GM19372 (cell line): Measurements from ENCODE around the gene FAF1.

Source experiments
- ATAC-seq: cut with Tn5 transposase; IDR thresholded peaks from one replicate; pipeline ENCODE4 v1.9.1; 2021; ENCODE audit warnings: mild to moderate bottlenecking, low read depth, moderate library complexity; ENCODE audit not compliant: unreplicated experiment

The FAF1 gene

DNA sequence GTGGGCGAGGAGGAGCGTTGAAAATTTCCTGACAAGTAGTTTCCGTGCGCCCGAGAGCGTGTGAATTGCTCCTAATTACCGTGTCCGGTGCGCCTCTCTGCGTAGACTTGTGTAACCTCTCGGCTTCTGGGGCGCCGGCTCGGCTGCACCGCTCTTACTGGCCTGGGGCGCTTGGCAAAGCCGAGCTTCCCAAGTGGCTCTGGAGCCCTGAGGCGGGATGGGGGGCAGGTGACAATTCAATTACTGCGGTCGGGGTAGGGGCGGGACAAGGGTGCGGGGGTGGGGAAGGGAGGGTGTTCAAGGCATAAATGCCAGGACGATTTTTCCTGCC, 536.4 kb downstream of the FAF1 start:
- ATAC-seq = no peak

DNA sequence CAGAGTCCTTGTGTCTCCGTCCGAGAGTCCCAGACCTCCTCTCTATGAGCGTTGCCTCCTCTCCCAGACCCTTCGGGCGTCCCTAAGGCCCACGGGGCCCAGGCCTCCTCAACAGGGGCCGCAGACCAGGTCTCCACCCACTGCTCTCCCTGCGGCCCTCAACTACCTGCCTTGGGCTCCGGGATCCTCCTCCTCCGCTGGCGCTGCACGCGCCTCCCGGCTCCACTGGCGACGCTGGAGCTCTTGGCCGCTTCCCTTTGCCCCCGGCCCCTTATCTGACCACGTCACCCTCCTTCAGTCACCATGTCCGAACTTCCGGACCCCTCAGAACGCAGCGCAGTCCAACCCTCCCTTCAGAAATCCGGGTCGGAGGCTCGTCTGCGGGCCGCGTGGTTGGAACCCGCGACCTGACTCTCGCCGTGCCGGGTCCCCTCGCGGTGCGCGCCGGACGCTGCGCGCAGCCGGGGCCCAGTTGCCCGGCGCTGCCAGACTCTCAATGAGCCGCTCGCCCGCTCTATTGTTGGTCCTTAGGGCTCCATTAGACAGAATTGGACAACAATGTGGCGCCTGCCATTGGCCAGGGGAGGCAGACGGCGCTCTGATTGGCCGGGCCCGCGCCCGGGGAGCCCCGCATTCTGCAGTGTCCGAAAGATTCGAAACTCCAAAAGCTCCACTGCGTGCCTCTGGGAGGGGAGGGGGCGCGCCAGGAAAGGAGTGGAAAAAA, 537.0 kb downstream of the FAF1 start, which contains the start of gene DMRTA2:
Gene DMRTA2 (minus strand): TSS at position 498 of the 724 bp plus-strand sequence. CDS start 1,907 bp downstream, outside the sequence.
- ATAC-seq = no peak

DNA sequence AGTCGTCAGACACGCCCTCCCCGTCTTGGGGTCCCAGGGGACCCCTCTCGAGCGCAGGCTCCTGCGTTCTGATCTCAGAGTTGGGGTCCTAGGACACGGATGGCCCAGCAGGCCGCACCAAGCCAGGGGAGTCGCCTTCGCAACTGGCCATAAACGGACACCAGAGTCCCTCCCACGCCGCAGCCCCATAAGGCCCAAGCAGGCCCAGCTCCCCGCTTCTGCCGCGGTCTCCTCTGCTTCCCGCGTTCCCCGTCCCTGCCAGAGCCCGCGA, 537.5 kb downstream of the FAF1 start:
- ATAC-seq = no peak

DNA sequence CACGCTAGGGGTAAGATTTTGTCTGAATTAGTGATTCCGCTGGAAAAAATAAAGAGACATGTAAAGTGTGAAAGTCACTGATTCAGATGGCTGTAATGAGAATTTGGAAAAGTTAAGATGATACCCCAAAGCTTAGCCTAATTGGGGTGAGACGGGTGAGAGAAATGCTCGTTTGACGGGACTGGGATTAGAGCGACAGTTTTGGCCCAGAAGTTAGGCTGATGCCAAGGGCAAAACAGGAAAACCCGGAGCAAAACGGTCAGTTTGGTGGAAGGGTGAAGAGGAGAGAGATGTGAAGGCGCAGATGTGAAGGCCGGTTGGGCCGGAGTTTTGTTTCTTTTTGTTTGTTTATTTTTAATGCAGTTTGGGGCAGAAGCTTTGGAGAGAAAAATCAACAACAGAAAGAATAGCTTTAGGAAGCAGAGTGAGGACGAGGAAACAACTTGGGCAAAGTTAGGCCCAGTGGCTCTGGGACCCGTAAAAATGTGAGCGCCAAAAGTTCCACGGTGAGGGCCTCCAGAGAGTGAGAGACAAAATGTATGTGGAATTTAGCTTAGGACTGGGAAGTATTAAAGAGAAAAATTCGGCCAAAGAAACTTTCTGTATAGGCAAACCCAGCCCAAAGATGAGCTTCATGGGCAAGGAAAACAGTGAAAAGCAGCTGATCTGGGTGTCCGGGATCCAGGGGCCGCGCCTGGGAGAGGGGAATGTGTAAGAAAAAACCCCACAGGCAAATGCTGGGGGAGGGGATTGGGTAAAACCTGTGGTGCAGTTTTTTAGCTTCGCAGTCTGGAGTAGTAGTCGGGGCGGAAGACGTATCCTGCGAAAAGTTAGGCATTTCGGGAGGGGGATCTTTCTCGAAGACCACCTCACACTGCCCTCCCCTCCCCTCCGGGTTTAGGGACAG, 538.0 kb downstream of the FAF1 start:
- no peak for ATAC-seq

DNA sequence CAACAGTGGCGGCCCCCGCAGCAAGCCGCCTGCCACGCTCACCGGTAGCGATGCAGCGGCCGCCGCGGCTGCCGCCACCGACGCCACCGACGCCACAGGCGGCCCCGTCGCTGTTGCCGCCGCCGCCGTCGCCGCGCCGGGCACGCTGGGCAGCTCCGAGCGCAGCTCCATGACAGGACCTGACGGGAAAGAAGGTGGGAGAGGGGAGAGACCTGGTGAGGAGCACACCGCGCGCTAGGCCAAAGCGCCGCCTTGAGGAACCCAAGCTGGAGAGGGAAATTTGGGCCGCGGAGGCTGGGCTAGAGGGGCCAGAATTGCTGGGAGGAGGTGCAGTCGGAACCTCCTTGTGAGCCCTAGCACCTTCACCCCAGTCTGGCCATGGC, 538.7 kb downstream of the FAF1 start:
- no peak for ATAC-seq

DNA sequence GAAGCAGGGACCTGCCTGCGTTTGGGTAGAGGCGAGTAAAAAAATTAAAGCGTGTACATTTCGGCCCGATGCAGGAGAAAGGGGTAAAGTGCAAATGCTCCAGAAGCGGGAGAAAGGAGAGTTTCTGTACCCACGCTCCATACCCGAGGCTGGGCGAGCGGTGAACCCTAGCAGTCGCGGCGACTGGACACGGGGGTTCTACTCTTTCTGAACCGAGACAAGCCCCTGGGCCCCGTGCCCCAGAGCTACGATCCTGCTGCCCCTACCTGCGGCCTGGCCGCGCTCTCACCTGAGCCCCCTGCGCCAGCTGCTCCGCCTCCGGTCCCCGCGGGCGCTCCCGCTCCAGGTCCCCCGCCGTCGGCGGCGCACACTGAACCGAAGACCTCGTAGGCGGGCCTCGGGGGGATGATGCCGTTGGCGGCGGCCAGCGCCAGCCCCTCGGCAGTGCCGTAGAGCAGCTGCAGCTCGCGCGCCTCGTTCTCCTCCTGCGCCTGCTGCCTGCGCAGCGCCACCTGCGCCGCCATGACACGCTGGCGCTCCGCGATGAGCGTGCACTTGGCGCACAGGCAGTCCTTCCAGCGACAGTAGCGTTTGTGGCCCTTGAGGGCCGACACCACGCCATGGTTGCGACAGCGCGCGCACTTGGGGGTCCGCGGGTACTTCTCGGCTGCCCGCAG, 539.2 kb downstream of the FAF1 start:
- ATAC-seq = no peak

DNA sequence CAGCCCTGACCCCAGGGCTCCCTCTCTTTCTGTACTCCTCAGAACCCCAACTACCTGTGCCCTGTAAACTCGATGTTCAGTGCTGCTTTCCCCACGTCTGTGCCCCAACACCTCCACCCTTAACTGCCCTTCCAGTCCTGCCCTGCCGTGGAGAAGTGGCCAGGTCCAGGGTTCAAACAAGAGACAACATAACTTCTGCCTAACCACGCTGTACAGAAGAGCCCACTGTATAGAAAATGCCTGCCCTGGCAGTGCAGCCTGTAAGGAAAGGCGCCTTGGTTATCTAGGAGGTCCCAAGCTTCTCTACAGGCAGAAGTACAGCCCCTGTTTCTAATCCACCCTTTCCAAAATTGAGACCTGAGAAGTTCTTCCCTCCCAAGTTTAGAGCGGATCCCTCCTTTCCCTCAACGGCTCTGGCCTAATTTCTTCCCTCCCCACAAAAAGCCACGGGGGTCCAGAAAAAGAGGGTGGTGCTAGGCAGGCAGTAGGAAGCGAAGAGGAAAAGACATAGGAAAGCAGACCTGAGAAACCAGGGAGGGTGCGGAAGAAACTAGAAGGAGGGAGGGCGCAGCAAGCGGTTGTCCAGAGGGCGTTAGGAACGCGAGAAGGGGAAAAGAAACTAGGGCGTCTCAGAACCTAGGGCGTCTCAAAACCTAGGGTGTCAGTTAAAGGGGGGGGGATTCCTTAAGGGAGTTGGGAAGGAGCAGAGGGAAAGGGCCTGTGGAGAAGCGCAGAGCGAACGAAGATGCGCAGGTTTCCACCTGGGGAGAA, 540.0 kb downstream of the FAF1 start:
- ATAC-seq = no peak

DNA sequence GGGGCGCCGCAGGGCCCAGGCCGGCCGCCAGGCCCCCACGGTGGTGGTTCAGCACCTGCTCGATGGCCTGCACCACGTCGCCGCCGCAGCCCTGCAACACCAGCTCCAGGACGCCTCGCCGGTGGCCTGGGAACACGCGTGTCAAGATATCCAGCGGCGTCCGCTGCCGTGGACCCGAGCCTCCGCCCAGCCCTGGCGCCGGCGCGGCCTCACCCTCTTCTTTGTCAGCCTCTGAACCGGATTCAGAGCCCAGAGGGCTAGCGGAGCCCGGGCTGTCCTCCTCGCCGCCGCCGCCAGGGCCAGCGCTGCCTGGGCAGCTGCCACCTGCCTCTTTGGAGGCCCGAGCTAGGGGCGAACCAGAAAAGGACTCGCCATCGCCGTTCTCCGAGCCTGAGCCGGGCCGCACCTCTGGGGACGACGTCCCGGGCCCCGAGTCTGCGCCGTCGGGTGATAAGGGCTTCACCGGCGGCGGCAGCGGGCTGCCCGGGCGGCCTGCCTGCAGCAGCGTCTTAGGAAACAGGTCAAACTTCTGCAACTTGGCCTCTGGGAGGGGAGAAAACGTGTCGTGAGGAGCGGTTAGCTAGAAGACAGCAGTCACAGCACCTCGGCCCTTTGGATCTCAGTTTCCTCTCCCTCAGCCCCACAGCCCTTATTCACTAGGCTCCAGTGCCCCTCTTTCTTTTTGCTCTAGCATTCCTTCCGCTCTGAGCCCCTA, 540.7 kb downstream of the FAF1 start:
- no peak for ATAC-seq

DNA sequence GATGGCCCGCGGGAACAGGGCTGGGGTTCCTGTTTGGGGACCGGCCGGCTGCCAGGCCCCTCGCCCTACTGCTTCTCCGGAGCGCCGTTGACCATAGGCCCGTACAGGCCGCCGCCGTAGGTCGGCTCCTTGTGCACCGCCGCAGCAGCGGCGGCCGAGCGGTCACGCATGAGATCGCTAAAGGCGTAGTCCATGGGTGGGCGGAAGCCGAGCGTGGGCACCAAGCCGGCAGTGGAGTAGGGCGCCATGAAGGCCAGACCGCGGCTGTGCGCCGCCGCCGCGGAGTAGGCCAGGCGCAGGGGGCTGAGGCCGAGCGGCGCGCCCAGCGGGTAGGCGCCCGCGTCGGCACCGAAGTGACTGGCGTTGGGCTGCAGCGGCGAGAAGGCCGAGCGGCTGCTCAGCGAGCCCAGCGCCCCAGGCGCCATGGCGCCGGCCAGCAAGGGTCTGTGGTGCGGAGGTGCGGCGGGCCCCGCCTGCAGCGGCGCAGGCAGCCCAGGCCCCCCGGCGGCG, 541.4 kb downstream of the FAF1 start:
- ATAC-seq = no peak

DNA sequence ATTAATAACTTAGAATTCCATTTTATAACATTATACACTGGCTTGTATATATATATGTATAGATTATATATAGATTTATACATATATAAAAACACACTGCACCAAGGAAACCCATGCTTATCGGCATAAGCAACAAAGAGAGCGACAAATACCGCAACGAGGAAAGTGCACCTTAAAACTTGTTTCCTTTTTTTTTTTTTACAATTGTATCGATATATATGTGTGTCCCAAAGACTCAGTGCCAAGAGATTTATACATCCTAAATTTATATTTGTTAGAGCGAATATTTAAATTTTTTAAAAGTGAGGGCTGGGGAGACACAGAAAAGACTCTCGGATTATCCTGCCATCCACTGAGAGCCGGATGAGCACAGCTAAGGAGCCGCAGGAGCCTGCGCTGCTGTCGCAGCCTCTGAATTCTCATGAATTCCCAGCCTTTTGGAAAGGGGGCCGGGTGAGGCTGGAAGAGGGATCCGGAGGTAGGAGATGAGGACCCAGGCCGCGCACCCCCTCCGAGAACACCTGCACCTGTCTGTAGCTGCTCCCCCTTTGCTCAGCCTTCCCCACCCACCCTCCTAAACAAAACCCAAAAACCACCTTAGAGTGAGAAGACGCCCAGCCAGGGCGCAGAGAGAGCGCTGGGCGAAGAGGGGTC, 542.0 kb downstream of the FAF1 start:
- no peak for ATAC-seq

DNA sequence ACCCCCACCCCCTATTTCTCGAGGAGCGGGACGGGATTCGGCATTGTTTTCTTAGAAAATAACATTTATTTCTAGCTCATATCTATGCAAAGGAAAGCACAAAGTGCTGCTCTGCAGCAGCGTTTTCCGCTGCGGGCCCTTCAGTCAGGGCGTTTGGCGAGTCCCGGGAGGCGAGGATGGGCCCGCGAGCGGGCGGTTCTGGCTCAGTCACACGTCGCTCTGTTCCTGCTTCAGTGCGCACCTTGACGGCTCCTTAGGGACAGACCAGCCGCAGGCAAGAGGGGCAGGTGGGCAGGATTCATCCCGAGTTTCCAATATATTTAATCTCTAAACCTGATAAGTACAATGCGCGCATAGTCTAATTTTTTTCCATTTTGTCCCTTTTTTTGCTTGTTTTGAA, 542.6 kb downstream of the FAF1 start:
- ATAC-seq = no peak

DNA sequence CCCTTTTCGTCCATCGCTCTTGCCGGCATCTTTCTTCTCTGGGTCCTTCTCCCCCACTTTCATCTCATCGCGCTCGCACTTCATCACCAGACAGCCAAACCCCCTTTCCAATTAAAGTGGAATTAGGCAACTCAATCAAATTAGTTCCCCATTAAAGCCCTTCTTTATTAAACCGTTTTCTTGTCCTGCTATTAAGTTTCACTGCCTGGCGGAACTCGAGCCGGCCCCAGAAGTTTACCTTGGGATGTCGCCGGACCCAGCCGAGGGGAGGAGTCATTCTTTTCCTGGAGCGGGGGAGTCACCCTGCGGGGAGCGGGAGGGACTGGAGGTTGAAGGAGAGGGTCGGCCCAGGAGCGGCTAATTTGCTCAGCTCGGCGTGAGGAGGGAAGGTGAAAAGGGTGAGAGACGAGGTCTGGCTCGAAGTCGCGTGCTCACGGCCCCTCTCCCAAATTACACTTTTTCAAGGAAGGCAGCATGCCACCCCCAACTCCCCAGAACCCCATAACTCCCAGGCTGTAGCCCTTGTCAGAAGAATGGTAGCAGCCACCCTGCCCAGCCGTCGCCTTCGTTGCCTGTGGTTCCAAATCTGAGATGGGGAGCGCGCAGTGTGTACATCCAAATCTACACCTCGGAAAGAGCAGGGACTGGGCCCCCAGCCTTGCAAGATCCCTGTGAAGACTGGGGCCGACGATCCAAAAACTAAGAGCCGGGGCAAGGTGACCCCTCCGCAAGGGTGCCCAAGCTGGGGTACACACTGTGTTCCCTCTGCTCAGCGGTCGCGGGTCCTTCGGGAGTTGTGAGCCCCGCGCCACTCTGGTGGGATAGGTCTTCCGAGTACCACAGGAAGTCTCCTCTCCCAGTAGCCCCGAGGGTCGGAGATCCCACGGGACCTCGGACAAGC, 543.3 kb downstream of the FAF1 start:
- ATAC-seq = no peak

DNA sequence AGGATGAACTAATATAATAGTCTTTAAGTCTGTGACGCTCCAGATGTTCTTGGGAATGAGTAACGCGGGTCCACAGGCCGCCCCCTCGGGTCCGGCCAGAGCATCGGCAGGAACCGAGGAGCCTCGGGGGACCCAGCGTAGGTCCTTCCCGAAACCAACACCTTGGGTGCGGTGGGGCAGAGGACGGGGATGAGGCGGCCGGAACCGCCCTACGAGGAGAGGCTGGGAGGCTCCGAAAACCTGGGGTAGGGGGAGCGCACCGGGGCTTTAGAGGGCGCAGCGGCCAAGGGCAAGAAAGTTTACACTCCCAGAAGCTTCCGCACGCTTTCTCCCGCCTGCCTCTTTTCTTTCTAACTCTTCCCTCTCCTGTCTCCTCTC, 543.9 kb downstream of the FAF1 start:
- ATAC-seq = no peak

DNA sequence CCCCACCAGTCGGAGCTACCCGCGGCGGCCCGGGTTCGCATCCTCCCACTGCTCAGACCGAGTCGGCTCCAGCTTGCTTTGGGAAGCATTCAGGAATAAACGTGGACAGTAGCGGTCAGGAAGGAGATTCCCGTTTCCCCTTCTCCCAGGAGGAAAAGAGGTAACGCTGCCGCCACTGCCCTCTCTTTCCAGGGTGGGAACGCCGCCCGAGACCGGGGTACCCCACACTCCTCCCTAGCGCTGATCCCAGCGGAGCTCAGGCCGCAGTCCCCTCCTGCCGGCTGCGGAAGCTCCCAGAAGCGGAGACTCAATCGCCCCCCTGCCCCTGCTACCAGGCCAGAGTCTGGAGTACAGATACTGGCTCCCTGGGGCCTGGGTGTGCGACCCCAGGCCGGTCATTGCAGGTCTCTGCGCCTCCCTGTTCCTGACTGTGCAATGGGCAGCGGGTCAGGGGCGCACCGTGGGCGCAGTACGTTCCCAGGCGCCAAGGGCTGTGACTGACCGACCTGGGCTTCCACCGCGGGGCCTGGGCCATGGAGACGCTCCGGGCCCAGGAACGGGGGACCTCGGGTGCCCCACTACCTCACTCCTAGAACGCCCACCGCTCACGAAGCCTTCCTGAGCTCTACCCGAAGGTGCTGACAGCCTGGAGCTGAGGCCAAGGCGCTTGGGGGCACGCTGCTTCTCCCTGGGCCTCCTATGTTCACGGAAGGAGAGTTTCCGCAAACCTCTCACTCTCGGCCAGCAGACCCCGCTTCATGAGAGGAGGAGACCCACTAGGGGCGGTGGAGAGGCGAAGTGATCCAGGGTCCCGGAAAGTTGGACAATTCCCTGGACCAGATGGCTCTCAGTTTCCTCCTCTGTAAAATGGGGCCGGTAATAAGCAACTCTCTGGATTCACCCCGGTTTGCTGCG, 544.6 kb downstream of the FAF1 start:
- ATAC-seq = no peak

DNA sequence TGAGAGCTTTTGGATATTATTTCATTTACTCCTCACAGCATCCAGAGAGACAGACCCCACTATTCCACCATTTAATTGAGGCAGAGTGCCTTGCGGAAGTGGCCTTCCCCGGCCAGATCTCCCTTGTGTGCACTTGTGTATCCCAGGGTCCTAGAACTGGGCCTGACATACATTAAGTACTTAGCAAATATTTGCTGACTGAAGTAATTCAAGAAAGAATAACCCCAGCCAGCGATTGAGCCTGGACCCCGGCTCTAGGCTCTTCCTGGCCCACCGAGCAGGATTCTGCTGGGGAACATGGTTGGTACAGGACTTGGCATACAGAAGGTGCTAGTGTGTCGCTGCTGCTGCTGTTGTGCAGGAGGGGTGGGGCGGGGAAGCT, 545.2 kb downstream of the FAF1 start:
- no peak for ATAC-seq

DNA sequence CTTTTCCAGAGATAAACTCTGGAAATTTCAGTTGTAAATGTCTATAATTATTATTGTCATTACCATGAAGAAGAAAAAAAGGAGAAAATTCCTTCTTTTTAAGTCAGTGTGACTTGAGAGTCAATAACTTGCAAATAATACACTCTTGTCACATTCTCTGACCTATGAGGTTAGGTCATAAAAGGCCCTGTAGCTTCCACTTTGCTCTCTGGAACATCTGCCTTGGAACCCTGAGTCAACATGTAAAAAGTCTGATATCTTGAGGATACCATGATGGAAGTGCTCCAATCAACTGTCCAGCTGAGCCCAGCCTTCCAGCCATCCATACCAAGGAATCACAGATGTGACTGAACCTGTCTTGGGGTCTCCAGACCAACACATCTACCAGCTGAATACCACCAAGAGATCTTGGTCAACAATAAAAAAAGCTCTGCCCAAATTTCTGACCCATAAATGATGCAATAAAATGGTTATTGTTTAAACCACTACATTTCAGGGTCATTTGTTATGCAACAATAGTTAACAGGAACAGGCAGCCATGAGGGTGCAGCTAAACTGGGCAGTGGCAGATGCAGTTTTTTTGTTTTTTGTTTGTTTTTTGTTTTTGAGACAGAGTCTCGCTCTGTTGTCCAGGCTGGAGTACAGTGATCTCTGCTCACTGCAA, 547.1 kb downstream of the FAF1 start:
- no peak for ATAC-seq

DNA sequence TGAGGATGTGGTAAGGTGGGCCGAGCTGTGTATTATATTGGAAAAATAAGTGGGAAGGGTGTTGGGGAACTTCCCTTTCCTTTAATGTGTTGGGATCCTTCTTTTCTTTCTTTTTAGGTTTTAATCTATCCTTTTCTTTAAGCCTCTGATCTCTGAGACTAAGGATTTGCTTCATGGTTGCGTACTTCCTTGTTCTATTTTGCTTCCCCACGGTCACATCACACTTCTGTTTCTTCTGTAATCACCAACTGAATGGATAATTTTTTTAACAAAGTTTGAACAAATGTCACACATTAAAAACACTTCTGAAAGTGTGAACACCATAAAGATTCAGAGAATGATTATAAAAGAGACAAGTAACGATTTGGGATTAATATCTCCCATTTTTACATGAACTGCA, 554.3 kb downstream of the FAF1 start:
- ATAC-seq = no peak
